Measurements from ENCODE around the gene CEACAM21.

The CEACAM21 gene

DNA sequence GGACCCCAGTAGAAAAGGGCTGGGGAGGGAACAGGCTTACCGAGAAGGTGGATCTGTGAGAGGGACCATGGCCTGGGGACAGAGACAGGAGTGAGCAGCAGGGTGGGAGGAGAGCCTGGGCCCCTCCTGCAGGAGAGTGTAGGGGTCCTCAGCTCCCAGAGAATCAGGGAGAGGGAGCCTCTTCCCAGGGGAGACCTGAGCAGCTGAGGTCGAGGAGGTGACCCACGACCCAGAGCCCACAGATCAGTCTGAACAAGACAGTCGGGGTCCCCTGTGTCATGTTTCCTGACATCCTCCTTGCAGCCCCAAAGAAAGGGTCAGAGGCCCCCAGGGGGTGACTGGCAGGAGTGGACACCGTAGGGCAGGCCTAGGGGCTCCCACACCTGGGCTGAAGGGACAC is 44.2 kb downstream of the CEACAM21 start:
- DNase-seq (ENCODE audit: low spot score): no peak

DNA sequence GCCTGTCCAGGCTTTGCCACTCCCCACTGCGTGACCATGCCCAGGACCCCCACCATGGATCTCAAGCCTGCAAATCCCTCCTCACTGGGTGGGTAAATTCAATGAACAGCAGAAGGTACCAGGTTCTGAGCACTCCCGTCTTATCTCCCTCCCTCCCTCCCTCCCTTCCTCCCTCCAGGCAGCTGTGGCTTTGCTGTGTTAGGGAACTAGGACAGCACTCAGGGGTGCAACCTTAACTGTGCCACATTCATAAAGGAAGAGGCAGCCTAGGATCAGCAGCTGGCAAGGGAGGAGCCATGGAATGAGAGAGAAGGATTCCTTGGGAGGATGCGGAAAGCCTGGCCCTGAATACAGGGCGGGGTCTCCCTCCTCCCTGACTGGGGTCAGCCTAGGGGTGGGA is 45.3 kb downstream of the CEACAM21 start:
- DNase-seq (ENCODE audit: low spot score): no peak

DNA sequence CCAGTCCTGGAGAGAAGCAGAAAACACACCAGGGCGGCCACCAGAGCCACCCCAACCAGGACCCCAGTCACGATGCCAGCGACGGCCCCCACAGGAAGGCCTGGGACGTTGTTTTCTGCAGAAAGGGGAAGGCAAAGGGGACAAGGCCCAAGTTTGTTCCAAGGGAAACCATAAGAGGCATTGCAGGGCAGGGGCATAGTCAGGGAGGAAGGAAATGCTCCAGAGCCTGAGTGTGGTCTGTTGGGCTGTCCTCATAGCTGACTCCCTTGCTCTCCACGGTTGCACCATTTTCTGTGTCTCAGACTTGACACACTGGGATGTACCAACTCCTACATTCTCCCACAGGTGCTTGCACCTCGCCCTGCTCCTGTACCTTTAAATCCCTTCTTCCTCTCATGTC is 45.7 kb downstream of the CEACAM21 start:
- no peak for DNase-seq (ENCODE audit: low spot score)

DNA sequence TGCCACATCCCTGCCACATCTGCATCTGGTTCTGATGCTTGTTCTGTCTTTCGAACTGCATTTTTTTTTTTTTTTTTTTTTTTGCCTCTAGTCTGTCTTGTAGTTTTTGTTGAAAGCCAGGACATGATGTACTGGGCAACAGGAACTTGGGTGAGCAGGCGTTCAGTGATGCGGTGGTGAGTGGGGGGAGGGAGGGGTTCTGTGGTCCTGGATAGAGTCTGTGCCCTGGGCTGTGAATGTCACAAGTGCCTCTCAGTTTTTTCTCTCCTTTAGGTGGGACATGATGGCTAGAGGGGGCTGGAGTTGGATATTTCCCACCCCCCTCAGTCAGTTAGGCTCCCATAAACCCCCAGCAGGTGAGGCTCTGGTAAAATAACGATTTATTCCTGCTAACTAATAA is 47.4 kb downstream of the CEACAM21 start:
- DNase-seq (ENCODE audit: low spot score): no peak

DNA sequence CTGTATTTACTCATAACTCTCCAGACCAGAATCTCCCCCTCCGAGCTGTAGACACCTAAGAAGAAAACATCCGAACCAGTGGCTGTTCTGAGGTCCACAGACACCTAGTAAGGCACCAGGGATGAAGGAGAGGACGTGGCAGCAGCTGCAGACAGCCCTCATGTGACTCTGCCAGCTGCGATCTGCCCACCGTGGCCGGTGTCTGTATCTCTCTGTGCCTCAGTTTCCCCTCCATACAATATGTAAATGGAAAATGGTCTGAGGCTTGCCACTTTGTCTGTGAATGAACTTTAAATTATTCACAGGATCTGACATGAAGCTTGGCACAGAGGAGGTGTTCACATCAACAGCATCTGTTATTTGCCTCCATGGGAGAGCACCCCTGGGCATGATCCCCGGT is 48.5 kb downstream of the CEACAM21 start:
- no peak for DNase-seq (ENCODE audit: low spot score)

DNA sequence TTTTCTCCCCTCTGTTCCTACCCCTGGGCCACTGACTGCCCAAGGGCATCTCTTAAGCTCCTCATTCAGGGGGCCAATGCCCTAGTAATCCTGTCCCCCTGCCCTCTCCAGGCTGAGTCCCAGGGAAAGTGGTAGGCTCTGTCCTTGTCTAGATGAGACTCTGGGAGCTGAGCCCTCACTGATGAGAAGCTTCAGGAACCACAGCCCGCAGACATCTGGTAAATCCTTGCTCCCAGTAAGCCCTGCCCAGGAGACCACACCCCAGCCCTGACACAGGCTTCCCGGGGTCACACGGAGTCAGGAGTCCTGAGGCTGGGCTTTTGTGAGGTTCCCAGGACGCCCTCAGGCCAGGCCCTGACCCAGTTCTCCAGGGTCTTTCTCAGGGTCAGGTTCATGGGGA is 49.0 kb downstream of the CEACAM21 start:
- no peak for DNase-seq (ENCODE audit: low spot score)

DNA sequence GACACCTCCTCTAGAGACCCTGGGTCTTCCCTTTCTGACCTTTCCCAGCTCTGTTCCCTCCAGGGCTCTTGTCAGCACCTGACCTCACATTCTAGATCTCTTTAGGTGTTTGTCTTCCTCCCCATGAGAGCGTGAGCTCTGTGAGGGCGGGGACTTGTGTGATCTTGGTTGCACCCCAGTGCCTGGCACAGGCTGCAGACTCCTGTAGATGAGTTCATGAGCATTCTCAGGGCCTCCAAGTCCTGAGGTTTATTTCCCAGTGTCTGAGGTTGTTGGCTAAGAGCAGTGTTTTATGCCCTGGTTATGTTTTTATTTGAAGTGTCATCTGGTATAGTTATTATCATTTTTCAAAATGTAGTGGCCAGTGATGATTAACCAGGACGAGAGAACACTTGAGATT is 50.3 kb downstream of the CEACAM21 start:
- DNase-seq (ENCODE audit: low spot score): no peak

DNA sequence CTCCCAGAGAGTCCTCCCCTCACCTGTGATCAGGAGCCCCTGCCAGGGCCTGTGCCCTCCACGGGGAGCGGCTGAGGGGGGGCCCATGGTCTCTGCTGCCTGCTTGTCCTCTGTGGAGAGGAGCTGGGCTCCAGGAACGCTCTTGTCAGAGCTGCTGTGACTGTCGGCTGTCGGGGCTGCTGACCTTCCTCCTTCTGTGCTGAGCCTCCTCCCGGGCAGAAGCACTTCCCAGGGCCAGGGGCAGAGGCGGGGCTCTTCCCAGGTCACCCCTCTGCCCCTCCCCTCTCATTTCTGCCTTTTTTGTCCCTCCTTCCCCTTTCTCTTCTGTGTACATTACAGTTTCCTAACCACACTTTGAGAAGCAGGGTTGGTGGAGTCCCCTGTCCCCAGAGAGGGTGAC is 50.9 kb downstream of the CEACAM21 start, which contains the start of gene CEACAM4:
CEACAM4 (minus strand) TSS at position 198 of the 400 bp plus-strand sequence; CDS start at position 87, 111 bp downstream.
- no peak for DNase-seq (ENCODE audit: low spot score)

DNA sequence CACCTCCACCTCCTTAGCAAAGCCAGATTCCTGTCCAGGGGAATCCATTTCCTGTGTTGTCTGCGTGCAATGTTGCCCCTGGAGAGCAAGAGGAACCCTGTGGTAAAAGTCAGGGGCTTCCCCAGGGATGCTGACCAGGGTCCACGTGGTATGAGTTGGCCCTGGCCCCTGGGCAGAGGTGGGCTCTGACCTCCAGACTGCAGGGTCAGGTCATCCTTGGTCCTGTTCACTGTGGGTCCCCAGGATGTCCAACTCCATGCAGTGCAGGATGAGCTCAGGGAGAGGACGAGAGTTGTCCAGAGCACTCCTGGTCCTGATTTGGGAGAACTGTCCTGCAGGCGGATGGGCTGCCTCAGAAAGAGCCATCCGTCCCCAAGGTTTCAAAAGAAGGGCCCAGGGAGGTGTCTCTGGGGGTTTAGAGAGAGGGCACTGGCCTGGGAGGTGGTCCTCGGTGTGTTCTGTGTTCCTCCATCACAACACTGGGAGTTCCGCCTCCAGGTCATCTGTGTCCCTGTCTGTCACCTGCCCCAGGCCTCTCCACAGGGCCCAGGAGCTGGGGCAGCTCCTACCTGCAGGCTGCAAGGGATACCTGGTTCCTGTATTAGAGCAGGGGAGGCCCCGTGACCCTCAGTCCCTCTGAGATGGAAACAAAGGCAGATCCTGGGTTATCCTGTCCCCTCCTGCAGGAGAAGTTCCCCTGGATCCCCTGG is 52.2 kb downstream of the CEACAM21 start:
- DNase-seq (ENCODE audit: low spot score): no peak

All from HuH-7.5 (cell line).